Measurements from ENCODE around the gene GPR37.

The GPR37 gene

DNA sequence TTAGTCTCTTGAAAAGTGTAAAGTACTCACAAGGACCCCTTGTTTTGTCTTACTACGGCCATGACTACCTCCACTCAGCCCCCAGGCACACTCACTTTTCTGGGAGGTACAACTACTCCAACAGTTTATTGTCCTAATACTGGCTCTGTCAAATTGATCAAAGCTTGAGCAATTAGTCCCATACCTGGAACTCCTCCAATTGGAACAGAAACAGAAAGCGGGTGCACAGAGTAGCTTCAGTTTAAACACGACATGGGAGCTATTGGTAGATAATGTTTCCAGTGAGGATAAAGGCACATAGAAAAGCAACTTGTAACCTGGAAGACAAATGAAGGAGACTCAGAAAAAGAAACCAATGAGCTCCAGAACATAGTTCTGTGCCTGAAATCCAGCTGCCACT, 7.7 kb upstream of the GPR37 start:
- no peak for DNase-seq (ENCODE audit: low spot score)
- TF ChIP-seq, protein P1, sequence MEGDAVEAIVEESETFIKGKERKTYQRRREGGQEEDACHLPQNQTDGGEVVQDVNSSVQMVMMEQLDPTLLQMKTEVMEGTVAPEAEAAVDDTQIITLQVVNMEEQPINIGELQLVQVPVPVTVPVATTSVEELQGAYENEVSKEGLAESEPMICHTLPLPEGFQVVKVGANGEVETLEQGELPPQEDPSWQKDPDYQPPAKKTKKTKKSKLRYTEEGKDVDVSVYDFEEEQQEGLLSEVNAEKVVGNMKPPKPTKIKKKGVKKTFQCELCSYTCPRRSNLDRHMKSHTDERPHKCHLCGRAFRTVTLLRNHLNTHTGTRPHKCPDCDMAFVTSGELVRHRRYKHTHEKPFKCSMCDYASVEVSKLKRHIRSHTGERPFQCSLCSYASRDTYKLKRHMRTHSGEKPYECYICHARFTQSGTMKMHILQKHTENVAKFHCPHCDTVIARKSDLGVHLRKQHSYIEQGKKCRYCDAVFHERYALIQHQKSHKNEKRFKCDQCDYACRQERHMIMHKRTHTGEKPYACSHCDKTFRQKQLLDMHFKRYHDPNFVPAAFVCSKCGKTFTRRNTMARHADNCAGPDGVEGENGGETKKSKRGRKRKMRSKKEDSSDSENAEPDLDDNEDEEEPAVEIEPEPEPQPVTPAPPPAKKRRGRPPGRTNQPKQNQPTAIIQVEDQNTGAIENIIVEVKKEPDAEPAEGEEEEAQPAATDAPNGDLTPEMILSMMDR (IDR thresholded peaks at IDR 0.05; ENCODE audit: extremely low read depth, missing control alignments): no peak

DNA sequence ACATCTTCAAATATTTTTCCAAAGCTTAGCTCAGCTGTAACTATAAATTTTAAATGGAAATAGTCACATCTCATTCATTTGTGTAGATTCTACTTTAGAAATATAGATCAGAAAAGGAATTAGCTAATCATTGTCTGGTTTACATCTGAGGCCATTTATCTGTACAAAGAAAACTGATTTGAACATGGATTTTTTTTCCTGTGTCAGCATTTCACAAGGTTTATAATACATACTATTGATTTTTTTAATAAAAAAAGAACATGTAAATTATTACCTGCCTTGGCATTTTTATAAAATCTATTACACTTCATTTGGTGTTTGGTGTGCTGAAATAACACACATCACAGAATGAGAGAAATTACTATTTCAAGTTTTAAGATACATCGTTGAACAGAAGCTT, 3.5 kb upstream of the GPR37 start:
- TF ChIP-seq, protein P1 (IDR thresholded peaks at IDR 0.05; ENCODE audit: extremely low read depth, missing control alignments): no peak
- no peak for DNase-seq (ENCODE audit: low spot score)

DNA sequence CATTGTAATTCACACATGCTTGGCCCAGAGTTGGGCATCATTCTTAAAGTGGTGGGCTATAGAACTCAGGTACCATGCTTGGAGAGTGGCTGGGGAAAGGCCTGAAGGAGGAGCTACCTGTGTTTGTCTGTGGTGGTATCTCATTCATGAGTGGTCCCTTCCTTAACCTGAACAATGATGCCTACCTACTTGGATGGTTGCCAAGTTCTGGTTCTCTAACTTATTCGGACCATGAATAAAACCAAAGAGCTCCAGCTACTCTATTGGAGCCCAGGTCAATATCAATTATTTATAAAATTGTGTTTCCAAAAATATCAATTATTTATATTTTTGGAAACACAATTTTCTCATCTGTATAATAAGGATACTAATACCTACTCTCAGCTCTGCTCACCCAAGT, 2.9 kb upstream of the GPR37 start:
- no peak for DNase-seq (ENCODE audit: low spot score)
- TF ChIP-seq, protein P1 (IDR thresholded peaks at IDR 0.05; ENCODE audit: extremely low read depth, missing control alignments): no peak

DNA sequence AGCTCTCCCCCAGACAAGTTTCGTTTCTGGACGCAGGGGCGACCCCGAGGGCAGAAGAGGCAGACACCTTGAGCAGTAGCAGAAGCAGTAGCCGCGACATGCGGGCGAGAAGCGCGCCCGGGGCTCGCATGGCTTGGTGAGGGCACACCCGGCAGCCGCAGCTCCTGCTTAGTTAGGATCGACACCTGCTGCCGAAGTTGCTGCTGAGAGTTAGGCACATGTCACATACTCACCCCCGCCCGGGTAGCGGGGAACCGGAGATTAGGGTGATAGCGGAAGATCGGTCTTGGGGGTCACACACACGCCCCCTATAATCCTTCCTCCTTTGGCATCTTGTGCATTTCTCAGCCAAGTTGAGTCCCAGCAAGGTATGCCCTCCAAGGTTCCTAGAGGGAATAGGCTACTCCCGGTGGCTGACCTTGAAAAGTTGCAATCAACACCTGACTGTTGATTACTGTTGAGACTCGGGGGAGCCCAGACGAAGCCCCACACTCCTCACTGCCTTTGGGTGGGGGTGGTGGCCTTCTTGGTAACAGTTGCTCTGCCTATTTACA, 668 bp downstream of the GPR37 start:
- peak; percentile 66 for DNase-seq (ENCODE audit: low spot score)
- TF ChIP-seq, protein P1 (IDR thresholded peaks at IDR 0.05; ENCODE audit: extremely low read depth, missing control alignments): no peak

DNA sequence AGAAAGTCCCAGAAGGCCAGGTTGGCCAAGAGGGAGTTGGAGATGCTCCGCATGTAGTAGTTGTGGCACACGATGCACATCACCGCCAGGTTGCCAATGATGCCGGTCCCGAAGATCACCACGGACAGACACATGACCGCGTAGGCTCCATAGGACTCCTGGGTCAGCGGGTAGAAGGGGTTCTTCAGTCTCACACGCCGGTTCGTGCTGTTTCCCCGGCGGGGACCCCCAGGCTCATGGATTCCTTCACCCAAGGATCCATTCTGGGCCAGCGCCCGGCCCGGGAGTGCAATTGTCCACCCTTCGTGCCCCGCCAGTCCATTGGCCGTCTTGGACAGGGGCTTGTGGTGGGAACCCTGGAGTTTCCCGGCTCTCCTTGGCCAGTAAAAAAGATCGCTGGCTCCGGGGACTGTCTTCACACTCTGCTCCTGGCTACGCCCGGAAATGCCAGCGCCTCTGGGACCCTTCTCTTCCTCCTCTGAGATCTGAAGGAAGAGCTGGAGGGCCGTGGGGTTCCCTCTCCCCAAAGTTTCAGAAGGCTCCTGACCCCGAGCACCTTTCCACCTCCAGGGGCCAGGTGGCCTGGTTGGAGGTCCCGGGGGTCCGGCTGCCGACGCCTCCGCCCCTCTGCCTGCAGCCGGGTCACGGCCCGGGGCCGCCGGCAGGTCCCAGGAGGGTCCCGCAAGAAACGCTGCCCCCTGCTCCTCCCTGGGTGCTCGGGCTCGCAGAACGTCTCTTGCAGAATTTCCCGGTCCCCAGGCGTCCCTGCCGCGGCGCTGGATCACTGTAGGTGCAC, 1.3 kb downstream of the GPR37 start:
- no peak for DNase-seq (ENCODE audit: low spot score)
- TF ChIP-seq, protein P1 (IDR thresholded peaks at IDR 0.05; ENCODE audit: extremely low read depth, missing control alignments): no peak

DNA sequence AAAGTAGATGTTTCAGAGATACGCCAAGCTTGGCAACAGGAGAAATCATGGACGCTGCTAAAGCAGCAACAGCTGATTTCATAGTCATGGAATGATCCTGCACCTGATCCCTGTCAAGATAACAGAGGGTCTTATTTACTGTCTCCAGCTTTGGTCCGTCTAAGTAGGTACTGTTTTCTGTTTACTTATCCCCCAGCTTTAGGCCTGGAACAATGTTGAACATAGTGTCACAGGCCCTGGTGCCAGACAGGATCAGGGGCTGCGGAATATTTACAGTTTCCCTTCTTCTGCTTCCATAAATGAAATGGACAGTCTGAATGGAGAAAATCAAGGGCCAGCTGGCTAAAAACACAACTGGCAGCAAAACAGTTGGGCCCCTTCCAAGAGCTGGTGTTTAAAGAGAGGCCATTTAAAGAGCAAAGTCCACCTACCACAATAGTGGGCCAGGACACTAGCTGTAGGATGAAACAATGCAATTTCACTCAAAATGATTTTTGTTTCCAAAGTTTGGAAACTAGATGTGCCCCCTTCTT, 2.9 kb downstream of the GPR37 start:
- TF ChIP-seq, protein P1 (IDR thresholded peaks at IDR 0.05; ENCODE audit: extremely low read depth, missing control alignments): no peak

DNA sequence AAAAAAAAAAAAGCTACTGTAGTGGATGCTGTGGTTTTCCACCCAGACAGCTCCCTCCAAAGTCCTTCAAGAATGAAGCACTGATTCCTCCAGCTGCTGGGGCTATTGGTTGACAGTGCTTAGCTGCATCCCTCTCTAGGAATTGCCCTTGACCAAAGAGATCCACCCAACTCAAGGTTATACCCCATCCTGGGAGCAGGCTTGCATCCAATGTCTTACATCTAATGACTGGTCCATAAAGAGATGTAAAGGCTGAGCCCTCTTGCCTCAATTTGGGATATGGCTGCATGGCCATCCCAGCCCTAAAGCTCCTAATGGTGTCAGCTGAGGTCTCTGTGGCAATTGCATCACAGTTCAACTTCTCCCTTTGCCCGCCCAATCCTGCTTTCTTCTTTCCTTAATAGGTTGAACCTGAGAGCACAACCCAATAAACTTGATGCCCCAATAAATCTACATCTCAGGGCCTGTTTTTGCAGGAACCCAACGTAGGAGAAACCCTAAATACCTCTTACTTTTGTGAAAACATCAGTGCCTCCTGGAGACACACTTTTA, 4.4 kb downstream of the GPR37 start:
- TF ChIP-seq, protein P1 (IDR thresholded peaks at IDR 0.05; ENCODE audit: extremely low read depth, missing control alignments): no peak
- DNase-seq (ENCODE audit: low spot score): no peak

More for the DNA sequence above, 2.9 kb downstream of the GPR37 start:
- DNase-seq (ENCODE audit: low spot score): no peak

Measured in GM20000 (cell line).